OCI-LY1 (cell line): ENCODE data around the gene RAB6B.

ENCODE experiments used
- EZH2 ChIP-seq: fragments of 200-600 bp; sonication (generic), shearing (Covaris generic); IDR thresholded peaks from 2 replicates; pipeline ENCODE4 v1.8.0; 2017; ENCODE audit warnings: borderline replicate concordance, mixed run types, mild to moderate bottlenecking, antibody characterized with exemption, low read length, moderate library complexity, mixed read lengths
- TF ChIP-seq, protein P1 (sequence below): fragments of 200-600 bp; sonication (generic), shearing (Covaris generic); IDR thresholded peaks from 2 replicates; pipeline ENCODE4 v1.5.1; 2017; ENCODE audit warnings: mild to moderate bottlenecking, antibody characterized with exemption, low read length, moderate library complexity, mixed read lengths

DNA sequence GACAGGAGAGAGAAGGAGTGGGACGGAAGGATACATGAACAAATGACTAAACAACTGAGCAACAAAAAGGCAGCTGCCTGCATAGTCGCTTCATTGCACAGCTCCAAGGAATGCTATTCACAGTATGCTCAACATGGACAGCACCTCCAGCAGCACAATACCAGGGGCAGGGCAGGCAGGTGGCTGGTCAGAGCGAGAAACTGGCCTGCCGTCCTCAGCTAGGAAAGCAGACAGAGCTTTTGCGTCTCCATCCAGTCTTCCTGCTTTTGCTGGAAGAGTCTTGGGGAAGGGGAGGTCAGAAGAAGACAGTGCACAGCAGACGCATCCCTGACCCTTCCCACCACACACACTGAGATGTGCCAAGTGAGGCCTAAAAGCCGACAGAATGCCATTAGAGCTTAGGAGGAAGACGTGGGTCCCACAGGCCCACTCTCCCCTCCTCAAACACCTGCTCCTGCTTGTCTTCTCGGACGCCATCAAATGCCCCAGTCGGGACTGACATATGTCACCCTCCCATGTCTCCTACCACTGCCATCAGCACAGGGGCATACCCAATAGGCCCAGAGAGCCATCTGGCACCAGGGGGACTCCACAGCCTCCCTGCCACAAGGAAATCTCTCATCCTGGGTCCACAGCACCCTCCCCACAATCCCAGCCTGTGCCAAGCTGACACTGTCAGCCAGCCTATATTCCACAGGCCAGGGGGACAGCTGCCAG is 3.9 kb downstream of the RAB6B start:
- TF ChIP-seq, protein P1, sequence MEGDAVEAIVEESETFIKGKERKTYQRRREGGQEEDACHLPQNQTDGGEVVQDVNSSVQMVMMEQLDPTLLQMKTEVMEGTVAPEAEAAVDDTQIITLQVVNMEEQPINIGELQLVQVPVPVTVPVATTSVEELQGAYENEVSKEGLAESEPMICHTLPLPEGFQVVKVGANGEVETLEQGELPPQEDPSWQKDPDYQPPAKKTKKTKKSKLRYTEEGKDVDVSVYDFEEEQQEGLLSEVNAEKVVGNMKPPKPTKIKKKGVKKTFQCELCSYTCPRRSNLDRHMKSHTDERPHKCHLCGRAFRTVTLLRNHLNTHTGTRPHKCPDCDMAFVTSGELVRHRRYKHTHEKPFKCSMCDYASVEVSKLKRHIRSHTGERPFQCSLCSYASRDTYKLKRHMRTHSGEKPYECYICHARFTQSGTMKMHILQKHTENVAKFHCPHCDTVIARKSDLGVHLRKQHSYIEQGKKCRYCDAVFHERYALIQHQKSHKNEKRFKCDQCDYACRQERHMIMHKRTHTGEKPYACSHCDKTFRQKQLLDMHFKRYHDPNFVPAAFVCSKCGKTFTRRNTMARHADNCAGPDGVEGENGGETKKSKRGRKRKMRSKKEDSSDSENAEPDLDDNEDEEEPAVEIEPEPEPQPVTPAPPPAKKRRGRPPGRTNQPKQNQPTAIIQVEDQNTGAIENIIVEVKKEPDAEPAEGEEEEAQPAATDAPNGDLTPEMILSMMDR = no peak
- TF ChIP-seq EZH2 = no peak
